ENCODE measurements around the gene CAPZB.
"Not testable (repeated sequence)": the region's sequence is repeated elsewhere in the genome, so short reads cannot be mapped to it uniquely, and the experiment has no call there.

CAPZB gene

GRCh38 chr1:19310720-19311502 is 174.4 kb downstream of the CAPZB start:
- DNase-seq (ENCODE audit: low spot score): no peak

GRCh38 chr1:19310061-19310460 is 175.3 kb downstream of the CAPZB start:
- no peak for DNase-seq (ENCODE audit: low spot score)

- no peak for DNase-seq (ENCODE audit: low spot score)
Measured at GRCh38 chr1:19309123-19309813, 176.1 kb downstream of the CAPZB start.

- no peak for DNase-seq (ENCODE audit: low spot score)
Measured at GRCh38 chr1:19308509-19308907, 176.8 kb downstream of the CAPZB start.

- DNase-seq (ENCODE audit: low spot score): no peak
Measured at GRCh38 chr1:19307794-19308508, 177.4 kb downstream of the CAPZB start.

- no peak for DNase-seq (ENCODE audit: low spot score)
Measured at GRCh38 chr1:19306941-19307340, 178.4 kb downstream of the CAPZB start.

GRCh38 chr1:19305880-19306279 is 179.5 kb downstream of the CAPZB start:
- DNase-seq (ENCODE audit: low spot score): no peak

GRCh38 chr1:19304081-19304480 is 181.3 kb downstream of the CAPZB start:
- DNase-seq (ENCODE audit: low spot score): not testable (repeated sequence)

- no peak for DNase-seq (ENCODE audit: low spot score)
Measured at GRCh38 chr1:19300211-19300610, 185.1 kb downstream of the CAPZB start.

GRCh38 chr1:19294638-19295037 is 190.7 kb downstream of the CAPZB start:
- no peak for DNase-seq (ENCODE audit: low spot score)

- no peak for DNase-seq (ENCODE audit: low spot score)
Measured at GRCh38 chr1:19289244-19289643, 196.1 kb downstream of the CAPZB start.
